GM23248 (cell line): ENCODE results near the gene PHF21A.

Experiments used
- EZH2 ChIP-seq: fragments of 200-600 bp; sonication (generic); IDR thresholded peaks from 2 replicates; pipeline ENCODE4 v1.6.1; 2018; ENCODE audit warnings: antibody characterized with exemption, mild to moderate bottlenecking; ENCODE audit not compliant: insufficient read depth, poor library complexity, severe bottlenecking
- EZH2phosphoT487 ChIP-seq: fragments of 200-600 bp; sonication (generic); IDR thresholded peaks from 2 replicates; pipeline ENCODE4 v1.6.1; 2018; ENCODE audit warnings: antibody characterized with exemption, moderate library complexity, mild to moderate bottlenecking, low read depth; ENCODE audit not compliant: insufficient read depth

GRCh38 chr11:45926536-45927331, 194.5 kb downstream of the PHF21A start:
- no peak for TF ChIP-seq EZH2
- no peak for TF ChIP-seq EZH2phosphoT487
